ENCODE results near the gene POLL. TPM values are rescaled to one million over a fixed set of nuclear protein-coding genes. Genes with fewer than 3 reads are reported as not detected.
"Not testable (repeated sequence)": the region's sequence is repeated elsewhere in the genome, so short reads cannot be mapped to it uniquely, and the experiment has no call there.

The POLL gene
- total RNA-seq (2014; rRNA removed; shearing (Covaris generic)), result 3.3 and 6.6 TPM in 2 replicates

GRCh38 chr10:101587725-101588653 is at the start of gene POLL, which contains the start of gene DPCD:
Gene POLL (minus strand): TSS chr10:101588257. CDS start chr10:101587360, 897 bp downstream.
Gene DPCD (plus strand): TSS chr10:101588321. CDS start chr10:101588337, 16 bp downstream.
- peak; percentile 92 for DNase-seq (ENCODE audit: low read depth)

- not testable (repeated sequence) for DNase-seq (ENCODE audit: low read depth)
Observed at GRCh38 chr10:101633510-101633909, 45.5 kb upstream of the POLL start.

GRCh38 chr10:101631821-101632475 is 43.9 kb upstream of the POLL start:
- DNase-seq (ENCODE audit: low read depth), result no peak

- no peak for DNase-seq (ENCODE audit: low read depth)
Observed at GRCh38 chr10:101630633-101630920, 42.5 kb upstream of the POLL start.

- no peak for DNase-seq (ENCODE audit: low read depth)
Observed at GRCh38 chr10:101629837-101630632, 42.0 kb upstream of the POLL start.

- no peak for DNase-seq (ENCODE audit: low read depth)
Observed at GRCh38 chr10:101625821-101626412, 37.9 kb upstream of the POLL start.

GRCh38 chr10:101624526-101625102 is 36.6 kb upstream of the POLL start:
- no peak for DNase-seq (ENCODE audit: low read depth)

GRCh38 chr10:101623528-101623927 is 35.5 kb upstream of the POLL start:
- DNase-seq (ENCODE audit: low read depth), result no peak

- no peak for DNase-seq (ENCODE audit: low read depth)
Observed at GRCh38 chr10:101619983-101620382, 31.9 kb upstream of the POLL start.

GRCh38 chr10:101618871-101619270 is 30.8 kb upstream of the POLL start:
- DNase-seq (ENCODE audit: low read depth), result no peak

GRCh38 chr10:101617824-101618568 is 29.9 kb upstream of the POLL start:
- no peak for DNase-seq (ENCODE audit: low read depth)

GRCh38 chr10:101617102-101617823 is 29.2 kb upstream of the POLL start:
- no peak for DNase-seq (ENCODE audit: low read depth)

- no peak for DNase-seq (ENCODE audit: low read depth)
Observed at GRCh38 chr10:101616415-101617101, 28.5 kb upstream of the POLL start.

GRCh38 chr10:101615525-101616116 is 27.6 kb upstream of the POLL start:
- no peak for DNase-seq (ENCODE audit: low read depth)

- DNase-seq (ENCODE audit: low read depth), result no peak
Observed at GRCh38 chr10:101614663-101615524, 26.8 kb upstream of the POLL start.

- DNase-seq (ENCODE audit: low read depth), result no peak
Observed at GRCh38 chr10:101613646-101614045, 25.6 kb upstream of the POLL start.

- no peak for DNase-seq (ENCODE audit: low read depth)
Observed at GRCh38 chr10:101612872-101613271, 24.8 kb upstream of the POLL start.

GRCh38 chr10:101612086-101612485 is 24.0 kb upstream of the POLL start:
- DNase-seq (ENCODE audit: low read depth), result no peak

All from M059J (cell line).